ENCODE results near the gene RRBP1.
"Not testable (repeated sequence)": the region's sequence is repeated elsewhere in the genome, so short reads cannot be mapped to it uniquely, and the experiment has no call there.

RRBP1 gene

DNA sequence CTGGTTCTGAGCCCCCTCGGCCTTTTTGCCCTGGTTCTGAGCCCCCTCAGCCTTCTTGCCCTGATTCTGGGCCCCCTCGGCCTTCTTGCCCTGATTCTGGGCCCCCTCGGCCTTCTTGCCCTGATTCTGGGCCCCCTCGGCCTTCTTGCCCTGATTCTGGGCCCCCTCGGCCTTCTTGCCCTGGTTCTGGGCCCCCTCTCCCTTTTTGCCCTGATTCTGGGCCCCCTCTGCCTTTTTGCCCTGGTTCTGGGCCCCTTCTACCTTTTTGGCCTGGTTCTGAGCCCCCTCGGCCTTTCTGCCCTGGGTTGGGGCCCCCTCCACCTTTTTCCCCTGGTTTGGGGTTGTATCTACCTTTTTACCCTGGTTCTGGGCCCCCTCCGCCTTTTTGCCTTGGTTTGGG lies 22.7 kb downstream of the RRBP1 start:
- DNase-seq, result not testable (repeated sequence)

DNA sequence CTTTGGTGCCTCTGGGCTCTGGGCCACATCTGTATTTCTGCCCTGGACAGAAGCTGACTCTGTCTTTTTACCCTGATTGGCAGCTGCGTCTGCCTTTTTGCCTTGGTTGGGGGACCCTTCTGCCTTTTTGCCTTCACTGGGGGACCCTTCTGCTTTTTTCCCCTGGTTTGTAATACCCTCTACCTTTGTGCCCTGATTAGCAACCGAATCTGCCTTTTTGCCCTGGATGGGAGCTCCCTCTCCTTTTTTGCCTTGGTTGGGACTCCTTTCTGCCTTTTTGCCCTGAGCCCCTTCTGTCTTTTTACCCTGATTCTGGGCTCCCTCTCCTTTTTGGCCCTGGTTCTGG lies 23.4 kb downstream of the RRBP1 start:
- DNase-seq, result no peak

DNA sequence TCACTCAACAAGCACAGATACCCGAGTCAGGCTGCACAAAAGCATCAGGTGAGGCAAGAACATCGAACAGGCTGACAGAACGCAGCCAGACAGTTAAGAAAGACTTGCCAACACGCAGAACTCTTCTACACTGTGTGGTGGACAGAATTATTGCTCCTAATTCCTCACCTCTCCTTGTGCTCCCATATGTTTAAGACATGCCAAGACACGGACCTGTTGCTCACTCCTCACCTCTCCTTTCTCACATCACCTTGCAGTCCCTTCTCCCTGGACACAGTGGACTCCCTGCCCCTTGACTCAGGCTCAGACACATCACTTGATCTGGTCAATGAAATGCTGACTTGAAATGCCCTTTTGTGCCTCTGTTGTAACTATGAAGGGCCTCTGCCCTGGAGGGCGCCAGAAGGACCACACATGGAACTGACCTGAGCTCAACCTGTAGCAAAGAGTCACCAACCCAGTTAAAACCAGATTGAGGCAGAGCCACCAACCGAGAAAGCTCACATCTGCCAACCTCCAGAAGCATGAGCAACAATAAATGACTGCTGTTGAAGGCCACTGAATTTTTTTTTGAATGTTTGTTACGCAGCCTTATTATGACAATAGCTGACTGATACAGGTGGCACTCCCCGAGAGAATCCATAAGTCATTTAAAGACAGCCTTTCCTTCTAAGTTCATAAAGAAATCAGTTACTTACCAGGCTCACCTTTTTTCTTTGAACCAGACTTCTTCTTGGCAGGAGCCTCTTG lies 24.0 kb downstream of the RRBP1 start:
- DNase-seq, result no peak

DNA sequence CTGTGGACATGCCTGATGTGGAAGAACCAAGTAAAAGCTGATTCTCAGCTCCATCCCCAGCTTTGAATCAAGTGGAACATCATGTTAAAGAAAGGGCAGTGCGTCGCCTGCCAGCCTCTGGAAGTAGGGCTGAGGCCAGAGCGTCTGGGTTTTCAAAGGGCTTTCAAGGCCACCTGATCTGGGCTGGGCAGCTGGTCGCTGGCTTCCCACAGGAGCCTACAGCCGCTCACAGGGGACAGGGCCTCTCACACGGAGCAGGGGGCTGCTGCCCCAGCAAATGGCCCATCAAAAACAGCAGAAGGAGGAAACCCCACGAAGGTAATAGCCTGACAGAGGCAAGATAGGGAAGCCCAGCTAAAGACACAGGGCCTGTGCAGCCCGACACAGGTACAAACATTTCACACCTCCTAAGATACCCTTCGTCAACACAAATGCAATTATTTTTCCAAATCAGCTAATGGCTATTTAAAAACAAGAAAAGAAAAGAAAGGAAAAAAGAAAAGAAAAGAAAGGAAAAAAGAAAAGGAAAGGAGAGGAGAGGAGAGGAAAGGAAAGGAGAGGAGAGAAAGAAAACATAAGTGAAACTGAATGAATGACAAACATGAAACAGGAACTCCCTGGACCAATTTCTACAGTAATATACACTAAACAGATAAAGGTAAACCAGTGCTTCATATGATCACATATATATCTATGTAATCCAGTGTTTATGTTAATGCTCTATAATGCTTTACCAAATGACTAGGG lies 24.8 kb downstream of the RRBP1 start:
- no peak for DNase-seq

DNA sequence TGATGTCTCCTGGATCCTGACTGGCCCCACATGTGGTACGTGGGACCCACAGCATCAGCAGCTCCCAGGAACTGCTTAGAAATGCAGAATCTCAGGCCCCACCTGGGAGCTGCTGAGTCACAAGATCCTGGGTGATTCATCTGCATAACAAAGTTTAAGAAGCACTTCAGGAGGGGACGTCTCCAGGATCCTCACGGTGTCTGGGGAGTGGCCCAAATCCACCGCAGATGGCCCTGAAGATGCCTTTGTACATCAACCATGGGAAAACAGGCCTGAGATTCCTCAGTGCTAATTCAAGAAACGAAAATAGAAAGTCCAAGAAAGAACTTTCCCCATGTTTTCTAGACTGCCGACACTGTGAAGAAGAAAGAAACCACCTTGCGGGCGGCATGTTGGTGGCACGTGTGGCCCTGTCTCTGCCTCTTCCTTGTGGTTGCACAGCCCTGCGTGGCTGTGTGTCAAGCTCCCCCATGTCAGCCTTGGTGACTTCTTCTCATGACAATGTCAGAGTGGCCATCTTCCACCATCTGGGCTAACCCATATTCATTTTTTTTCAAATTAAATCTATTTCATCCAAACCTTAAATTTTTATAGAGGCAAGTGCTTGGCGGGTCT lies 26.1 kb downstream of the RRBP1 start:
- no peak for DNase-seq

DNA sequence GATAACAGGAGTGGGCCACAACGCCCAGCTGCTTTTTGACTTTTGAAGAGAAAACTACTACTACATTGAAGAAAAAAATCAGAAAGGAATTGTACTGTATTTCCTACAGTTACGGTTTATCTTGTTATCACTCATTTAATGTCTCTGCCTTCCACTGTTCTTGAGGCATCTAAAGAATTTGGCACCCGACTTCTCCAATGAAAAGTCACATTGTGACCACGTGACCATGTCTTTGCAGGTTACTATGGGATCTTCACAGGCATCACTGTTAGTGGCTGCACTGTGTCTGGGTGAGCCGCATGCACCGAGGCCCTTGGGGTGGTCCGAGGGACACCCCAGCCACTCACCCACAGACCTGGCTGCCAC lies 26.8 kb downstream of the RRBP1 start:
- DNase-seq, result no peak

DNA sequence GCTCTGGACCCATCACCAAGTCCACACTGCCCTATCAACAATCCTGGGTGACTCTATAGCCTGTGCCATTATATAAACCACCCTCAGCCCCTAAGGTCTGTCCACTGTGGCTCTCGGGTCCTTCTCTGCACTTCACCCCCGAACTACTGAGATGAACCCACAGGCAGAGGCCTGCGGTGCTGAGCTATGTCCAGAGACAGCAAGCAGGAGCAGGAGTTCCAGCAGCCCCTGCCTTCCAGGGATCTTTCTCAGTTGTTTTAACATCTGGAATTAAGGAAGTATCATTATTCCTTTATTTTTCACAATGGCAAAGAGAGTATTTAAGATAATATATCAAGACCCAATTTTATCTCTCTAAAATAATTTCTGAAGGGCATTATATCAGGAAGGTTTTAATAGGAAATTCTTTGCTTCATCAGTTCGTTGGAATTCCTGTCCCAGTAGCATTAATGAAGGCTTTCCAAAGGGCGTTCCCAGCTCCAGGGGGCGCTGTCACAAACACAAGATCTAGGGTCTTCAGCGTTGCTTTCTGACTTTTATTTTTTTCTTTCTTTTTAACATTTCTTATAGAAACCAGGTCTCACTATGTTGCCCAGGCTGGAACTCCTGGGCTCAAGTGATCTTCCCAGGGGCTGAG lies 27.3 kb downstream of the RRBP1 start:
- no peak for DNase-seq

DNA sequence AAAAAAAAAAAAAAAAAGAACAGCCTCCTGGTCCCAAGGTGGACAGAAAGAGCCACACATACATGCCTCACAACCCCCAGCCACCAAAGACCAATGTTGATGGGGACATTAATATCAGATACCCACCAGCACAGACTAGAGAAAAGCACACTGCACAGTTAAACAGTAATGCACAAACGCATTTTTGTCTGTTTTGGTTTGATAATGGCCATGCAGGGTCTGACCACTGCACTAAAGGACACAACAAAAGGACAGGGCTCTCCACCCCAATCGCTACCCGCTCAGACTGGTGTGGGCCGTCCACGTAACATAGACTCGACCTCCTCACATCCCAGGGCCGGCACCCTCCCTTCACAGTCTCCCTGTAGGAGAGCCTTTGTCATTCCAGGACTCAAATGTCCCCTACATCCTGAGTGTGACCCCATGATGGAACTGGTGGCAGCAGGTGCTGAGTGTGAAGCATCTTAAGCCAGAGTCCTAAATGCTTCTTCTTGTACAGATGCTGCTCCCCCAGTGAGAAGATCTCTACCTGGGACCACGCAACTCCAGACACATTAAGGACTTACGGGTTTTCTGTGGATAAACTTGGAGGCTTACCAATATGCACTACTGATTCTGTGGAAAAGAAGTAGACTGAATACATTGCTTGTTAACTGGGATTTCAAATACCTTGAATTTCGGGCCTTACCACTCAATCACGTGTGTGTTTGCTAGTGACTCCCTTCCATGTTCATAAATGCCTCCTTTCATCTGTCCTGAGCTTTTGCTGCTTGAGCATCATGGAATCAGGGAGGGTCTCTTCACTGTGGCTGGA lies 28.0 kb downstream of the RRBP1 start:
- no peak for DNase-seq

DNA sequence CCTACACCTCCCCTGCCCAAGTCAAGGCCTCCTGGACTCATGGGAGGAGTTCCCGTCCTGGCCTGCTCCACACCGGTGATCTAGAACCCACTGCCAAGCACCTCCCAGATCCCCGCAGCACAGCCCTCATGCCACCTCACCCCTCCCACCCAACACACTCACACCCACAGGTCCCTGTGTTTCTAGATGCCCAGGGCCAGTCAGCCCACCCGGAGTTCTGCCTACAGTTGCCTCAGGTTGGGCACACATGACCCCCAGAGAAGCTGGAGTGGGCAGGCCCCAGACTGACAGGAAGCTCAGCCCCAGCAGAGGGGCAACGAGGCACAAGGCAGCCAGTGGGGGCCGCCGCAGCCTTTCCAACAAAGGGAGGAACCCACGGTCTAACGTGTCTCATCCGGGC lies 29.6 kb downstream of the RRBP1 start:
- no peak for DNase-seq

DNA sequence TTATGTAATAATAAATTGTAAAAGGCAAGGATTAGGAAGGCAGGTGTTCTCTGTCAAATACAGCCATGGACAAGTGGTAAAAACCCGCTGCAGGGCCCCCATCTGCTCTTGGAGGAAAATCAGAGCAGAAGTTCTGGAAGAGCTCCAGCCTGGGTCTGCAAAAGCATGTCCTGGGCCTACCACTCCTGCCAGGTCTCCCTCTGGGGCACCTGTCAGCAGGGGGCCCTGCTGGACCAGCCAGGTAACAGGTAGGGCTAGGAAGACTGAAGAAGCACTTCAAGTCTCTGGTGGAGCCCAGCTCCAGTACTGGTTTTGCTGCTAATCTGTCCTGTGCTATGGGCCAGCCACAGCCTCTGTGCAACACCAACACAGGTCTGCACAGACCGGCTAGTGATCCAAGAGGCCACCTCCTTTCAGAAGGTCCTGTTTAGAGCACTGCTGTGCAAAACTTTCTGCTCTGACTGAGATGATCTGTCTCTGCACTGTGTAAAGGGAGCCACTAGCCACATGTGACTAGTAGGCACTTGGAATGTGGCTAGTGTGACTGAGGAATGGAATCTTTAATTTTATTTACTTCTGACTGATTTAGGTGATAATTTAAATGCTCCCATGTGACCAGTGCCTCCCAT lies 30.2 kb downstream of the RRBP1 start:
- no peak for DNase-seq

DNA sequence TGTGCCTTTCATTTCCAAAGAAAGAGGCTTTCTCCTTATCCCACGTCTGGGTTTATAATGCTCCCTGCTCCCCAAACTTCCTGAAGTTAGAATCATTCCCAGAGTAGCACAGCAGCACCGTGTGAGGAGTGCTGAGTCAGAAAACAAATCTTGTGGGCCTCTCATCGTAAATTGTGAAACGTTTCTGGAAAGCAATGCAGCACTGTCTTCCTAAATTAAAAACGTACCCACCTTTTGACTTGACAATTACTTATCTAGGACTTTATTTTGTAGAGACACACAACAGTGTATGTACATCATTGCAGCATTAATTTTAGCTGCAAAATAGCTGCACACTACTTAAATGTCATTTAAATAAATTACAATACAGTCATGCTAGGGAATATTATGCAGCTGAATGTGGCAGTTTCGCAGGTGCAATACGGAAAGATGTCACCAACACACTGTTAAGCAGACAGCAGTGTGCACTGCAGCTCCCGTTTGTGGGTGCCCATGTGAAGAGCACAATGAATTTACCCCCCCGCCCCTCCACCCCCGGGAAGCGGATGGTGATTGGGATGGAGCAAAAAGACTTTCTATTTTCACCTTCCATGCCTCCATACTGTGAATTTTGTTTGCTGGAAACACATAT lies 30.8 kb downstream of the RRBP1 start:
- no peak for DNase-seq

DNA sequence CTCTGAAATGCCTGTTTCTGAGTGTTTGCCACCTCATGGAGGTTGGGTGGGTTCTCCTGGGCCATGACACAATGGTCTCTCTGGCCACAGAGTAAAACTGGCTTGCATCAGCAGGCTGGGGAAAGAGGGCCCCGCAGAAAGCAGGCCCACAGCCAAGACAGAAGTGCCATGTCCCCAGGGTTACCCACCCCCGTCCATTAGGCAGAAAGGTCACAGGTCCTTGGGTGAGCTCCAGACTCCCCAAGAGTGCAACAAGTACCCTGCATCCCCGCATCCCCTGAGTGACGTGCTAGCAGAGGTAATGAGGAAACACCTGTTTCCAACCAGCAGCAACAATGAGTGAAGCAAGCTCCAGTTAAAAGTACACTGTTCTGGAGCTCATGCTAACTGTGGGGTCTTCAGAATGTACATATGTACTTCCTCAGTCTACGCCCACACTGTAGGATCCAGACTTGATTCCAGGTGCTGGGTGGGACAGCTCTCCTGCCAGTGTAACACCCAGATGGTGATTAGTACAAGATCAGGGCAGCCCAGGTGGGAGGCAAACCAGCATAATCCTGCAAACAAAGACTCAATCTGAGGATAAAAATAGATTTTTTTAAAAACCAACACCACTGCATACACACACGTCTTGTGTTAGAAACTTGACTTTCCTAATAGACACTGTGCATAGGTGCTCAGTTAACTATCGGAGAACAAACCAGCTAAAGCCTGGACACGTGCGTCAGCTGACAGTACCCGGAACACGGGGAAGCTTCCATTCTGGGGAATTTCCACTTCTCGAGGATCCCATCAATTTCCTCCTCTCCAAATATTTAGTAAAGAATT lies 31.5 kb downstream of the RRBP1 start:
- no peak for DNase-seq

DNA sequence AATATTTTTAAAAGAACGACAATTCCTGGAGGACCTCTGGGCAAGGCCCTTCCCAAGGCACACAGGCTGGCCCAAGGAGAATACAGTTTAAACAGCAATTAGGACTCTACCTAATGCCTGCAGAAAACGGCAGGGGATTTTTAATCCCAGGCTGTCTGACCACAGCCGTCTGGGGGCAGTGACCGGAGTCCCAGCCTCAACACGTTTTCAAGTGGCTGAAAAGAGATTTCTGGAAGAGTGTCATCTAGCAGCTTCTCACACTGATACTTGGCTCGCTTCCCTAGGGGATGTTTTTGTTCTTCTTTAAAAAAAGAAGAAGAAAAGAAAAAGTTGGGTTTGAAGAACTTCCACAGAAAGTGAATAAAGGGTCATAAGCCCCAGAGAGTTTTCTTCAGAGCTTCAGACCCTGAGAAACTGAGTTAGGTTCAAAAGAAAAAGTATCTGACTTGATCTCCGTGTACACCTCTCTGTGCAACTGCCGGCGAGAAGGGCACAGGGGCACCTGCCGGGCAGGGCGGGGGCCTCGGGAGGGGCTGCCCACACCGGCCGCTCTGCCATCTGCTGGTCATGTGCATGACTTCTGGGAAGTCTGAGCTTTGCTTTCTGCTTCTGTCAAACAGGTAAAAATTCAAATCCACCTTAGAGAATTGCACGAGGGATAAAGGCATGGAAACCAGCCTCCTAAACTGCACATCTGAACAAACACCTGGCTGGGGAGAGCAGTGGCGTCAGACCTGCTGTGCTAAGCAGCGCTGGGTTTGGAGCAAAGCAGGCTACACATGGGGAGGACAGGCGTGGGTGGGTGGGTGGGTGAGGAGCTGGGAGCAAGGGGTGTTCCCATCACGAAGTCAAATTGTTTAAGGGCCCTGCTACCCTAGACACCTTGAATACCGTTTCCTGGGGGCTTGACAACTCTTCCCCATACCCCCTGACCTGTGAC lies 33.0 kb downstream of the RRBP1 start:
- no peak for DNase-seq

DNA sequence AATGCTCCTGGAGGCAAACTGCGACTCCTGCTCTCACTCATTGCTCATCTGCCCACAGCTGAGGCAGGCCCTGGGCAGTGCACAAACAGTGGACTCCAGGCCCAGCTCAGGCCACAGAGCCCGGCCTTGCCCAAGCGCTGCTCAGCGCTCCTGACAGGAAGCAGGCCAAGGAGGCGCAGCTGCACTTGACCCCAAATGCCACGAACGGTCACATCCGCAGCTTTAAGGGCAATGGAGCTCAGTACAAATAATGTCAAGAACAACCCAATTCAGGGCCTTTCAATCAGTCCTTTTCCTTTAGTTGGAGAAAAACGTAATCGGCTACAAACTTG lies 33.8 kb downstream of the RRBP1 start:
- DNase-seq, result no peak

DNA sequence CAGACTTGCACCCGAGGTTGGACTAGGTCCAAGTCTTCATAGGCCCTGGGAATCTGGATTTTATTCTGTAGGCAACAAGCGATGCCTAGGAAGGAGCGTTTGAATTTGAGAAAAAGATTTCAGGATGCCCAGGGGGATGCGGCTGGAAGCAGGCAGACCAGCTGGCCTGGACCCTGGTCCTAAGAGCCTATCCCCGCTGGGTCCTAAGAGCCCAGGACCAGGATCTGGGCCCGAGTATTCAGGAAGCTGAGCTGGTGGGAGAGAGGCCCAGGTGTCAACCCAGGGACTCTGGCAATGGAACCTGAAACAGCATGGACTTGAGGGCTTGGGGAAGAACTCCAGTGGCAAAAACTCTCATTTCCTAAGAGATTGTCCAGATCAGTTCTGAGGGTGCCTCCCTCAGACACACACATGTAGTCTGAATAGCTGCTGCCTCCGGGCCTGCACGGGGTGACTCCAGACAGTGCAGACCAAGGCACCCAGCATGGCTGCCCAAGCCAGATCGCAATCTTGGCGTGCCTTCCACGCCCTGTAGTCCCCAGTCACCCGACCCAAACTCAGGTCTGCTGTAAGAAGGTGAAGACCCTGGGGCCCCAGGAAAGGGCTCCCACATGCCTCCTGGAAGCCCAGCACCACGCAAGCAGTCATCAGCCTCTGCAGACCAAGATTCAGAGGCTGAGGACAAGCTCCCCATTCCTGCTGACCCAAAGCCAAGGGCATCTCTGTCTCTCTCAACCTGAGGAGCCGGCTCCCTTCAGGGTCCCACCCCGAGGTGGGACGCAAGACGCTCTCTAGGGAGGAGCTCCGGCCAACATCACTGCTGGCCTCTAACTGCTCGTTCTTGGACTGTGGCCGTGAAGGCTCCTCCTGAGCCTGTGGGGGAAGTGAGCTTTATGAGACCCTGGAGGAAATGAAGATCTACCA lies 34.4 kb downstream of the RRBP1 start:
- no peak for DNase-seq

DNA sequence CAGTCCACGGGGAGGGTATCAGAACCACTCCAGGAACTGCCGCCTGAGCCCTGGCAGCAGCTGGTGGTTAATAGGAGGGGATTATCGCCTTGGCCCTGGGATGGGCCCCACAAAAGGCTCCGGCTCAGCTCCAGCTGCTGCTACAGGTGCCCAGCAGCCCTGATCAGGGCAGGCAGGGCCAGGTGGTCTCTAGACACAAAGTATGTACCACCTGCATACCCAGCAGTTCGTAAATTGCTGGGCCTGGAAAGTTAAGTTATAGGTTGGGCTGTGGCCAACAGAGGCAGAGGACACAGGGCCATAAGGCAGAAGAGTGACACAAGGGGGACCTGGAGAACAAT lies 35.1 kb downstream of the RRBP1 start:
- no peak for DNase-seq

DNA sequence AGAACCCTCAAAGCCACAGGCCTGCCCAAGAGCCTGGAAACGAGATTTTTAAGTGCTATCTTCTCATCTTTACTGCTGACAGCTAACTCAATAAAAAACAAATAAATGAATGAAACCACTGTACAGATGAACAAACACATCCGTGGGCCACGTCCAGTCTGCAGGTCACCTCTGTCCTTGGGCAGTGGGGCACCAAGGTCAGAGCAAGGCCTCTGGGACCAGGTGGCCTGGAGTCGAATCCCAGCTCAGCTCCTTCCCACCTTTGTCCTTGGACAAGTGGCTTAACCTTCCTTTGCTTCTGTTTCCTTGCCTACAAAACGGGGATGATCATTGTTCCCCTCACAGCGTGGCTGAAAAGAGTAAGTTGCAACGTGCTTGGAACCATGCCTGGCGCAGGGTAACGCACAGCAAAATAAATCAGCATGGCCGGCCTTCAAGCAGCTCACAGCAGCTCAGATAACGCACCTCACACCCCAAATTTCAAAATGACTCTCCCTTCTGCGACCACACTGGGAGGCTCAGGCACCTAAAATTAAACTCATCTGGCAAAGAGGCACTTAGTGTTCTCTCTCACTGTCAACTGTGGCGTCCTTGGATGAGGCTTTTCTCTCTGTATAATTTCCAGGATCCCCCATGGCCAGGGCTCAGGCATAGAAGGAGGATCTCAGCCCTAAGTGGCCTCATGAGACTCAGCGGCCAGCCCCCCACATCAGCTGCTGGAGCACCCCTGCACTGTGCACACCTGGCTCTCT lies 35.7 kb downstream of the RRBP1 start:
- DNase-seq, result no peak

DNA sequence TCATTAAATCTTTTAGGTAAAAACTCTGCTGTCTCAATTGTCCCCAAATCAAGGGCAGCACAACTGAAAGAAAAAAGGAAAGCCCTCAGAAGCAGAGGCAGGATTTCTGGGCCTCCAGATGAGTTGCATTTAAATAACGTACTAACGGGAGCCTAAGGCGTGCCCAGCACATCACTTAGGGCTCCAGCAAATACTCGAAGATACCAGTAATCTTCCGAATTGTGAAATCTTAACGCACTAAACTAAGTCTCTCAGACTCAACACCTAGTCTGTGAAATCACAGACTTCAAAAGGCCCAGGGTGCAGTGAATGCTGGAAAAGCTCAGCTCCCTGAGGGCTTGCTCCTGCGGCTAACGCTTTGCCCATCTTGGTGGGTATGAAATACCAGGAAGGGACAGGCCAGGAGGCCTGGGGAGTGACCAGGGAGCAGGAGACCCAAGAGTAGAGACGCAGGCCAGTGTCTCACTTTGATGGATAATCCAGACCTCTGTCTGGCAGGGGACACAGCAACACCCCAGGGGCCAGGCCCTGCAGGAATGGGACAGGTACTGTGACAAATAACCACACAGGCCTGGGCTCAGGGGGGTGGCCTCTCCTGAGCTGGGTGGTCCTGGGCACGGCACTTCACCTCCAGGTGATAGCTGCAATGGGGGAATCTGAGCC lies 36.4 kb downstream of the RRBP1 start:
- DNase-seq, result no peak
